Measurements from ENCODE around the gene NKG7.
"Not testable (repeated sequence)": the region's sequence is repeated elsewhere in the genome, so short reads cannot be mapped to it uniquely, and the experiment has no call there.

NKG7 gene, protein sequence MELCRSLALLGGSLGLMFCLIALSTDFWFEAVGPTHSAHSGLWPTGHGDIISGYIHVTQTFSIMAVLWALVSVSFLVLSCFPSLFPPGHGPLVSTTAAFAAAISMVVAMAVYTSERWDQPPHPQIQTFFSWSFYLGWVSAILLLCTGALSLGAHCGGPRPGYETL

DNA sequence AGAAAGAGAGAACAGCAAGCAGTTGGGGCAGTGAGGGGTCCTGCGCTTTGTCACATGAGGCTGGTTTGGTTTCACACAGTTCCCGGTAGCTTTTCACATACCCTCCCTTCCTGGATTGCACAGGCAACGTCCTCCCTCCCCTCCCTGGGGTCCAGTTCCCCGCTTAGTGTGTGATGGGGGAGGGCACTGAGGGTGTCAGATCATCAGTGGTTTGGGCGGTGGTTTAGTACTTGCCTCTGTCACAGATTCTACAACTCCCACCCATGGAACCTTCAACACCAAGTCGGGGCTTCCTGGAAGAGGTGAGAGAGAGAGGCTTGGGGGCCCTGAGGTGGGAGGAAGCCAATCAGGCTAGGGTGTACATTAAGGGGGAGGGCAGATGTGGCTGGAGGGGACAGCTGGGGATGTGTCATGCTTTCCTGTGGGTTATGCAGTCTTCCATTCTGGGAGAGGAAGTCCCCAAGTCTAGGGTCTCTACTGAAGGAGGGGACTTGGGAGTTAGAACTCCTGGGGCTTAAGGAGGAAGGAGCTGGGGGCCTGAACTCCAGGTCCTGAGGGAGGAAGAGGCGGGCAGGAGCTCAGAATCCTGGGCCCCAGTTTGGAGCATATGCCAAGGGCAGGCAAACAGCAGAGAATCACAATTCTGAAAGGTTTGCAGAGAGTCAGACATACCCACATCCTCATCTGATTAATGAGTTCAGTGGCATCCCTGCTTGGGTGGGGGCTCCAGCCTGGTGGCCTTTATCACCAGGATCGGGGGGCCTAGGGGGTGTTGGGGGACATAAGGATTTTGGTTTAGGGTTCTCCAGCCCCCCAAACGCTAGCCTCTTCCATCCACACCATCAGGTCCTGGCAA lies at the start of gene NKG7:
NKG7 (minus strand) TSS at position 6 of the 856 bp plus-strand sequence. CDS start 119 bp downstream, outside the sequence.
- DNase-seq = peak; percentile 62

- DNase-seq = peak; percentile 83
Observed at GRCh38 chr19:51422053-51422448, 49.6 kb upstream of the NKG7 start.

- DNase-seq = no peak
Observed at GRCh38 chr19:51421229-51422052, 49.0 kb upstream of the NKG7 start.

- DNase-seq = not testable (repeated sequence)
Observed at GRCh38 chr19:51420511-51420910, 48.1 kb upstream of the NKG7 start.

GRCh38 chr19:51418707-51419106 lies 46.3 kb upstream of the NKG7 start:
- DNase-seq = no peak

GRCh38 chr19:51417810-51418157 lies 45.3 kb upstream of the NKG7 start:
- DNase-seq = no peak

- no peak for DNase-seq
Observed at GRCh38 chr19:51417107-51417809, 44.8 kb upstream of the NKG7 start, which contains the start of gene SIGLEC10. SIGLEC10 (minus strand) TSS chr19:51417642; CDS start chr19:51417581, 61 bp downstream.

DNA sequence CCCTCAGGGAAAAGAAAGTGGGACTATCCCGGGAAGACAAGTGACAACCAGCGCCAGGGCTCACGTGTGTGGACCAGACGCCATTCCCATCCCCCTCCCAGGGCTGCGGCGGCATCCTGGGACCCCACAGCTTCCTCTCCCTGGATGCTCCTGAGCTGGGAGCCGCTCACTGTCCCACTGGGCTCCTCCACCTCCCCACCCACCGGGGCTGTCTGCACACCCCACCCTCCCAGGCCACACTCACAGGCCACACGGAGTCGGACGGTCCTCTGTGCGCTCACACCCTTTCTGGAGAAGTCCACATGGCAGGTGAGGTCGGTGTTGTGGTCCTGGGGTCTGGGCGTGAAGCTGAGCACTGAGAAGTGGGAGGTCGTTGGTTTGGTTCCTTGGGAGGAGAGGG lies 44.0 kb upstream of the NKG7 start:
- not testable (repeated sequence) for DNase-seq

DNA sequence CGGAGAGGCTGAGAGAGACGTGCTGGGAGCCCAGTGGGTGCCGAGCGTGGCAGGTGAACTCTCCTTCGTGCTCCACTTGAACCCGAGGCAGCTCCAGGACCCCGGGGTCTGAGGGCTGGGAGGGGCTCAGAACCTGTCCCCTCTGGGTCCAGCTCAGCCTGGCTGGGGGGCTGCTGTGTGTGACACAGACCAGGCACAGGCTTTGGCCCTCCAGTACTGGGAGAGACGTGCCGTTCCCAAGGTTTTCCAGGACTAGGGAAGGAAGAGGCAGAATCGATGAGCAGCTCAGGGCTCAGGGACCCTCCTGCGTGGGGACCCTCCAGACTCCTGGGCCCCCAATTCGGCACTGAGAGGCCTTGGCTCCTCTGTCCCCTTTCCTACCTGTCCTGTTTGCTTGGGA lies 42.7 kb upstream of the NKG7 start:
- DNase-seq = no peak

- no peak for DNase-seq
Observed at GRCh38 chr19:51410950-51411748, 38.7 kb upstream of the NKG7 start.

- no peak for DNase-seq
Observed at GRCh38 chr19:51407511-51408131, 35.2 kb upstream of the NKG7 start.

GRCh38 chr19:51402117-51402516 lies 29.7 kb upstream of the NKG7 start:
- no peak for DNase-seq

DNA sequence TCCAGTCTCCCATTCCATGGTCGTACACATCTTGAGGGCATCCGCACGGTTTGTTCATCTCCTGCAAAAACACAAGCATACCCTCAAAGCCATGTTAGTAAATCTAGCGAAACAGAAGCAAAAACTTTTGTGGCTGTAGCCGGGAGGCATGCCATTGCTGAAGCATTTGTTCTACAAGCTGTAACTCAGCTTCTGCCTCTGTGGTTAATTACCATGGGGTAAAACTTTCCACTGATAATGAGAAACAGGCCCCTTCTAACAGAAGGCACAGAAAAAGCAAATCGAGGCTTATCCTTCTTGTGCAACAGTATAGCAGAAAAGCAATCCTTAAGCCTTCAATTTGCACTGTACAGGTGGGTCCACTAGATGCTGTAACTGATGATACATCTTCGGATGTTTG lies 27.5 kb upstream of the NKG7 start:
- DNase-seq = not testable (repeated sequence)

GRCh38 chr19:51399231-51399630 lies 26.8 kb upstream of the NKG7 start:
- no peak for DNase-seq

GRCh38 chr19:51398096-51398704 lies 25.7 kb upstream of the NKG7 start:
- DNase-seq = no peak

DNA sequence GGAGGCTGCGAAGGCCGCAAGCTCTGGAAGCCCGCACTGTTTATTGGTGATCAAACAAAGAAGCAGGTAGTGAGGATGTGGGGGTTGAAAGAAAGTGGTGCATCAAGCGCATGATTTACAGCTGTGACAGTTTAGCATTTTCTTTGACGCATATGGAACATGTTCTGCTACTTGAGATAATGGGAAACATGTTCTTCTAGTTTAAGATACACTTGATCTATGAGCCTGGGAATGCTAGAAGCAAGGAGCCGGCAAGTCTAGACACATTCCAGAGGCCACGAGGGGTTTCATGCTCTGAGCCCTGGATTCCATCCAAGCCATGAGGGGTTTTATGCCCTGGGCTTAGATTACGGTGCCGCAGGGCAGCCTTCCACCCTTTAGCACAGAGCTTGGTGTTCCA lies 25.0 kb upstream of the NKG7 start:
- not testable (repeated sequence) for DNase-seq

GRCh38 chr19:51396175-51396574 lies 23.7 kb upstream of the NKG7 start:
- DNase-seq = no peak

DNA sequence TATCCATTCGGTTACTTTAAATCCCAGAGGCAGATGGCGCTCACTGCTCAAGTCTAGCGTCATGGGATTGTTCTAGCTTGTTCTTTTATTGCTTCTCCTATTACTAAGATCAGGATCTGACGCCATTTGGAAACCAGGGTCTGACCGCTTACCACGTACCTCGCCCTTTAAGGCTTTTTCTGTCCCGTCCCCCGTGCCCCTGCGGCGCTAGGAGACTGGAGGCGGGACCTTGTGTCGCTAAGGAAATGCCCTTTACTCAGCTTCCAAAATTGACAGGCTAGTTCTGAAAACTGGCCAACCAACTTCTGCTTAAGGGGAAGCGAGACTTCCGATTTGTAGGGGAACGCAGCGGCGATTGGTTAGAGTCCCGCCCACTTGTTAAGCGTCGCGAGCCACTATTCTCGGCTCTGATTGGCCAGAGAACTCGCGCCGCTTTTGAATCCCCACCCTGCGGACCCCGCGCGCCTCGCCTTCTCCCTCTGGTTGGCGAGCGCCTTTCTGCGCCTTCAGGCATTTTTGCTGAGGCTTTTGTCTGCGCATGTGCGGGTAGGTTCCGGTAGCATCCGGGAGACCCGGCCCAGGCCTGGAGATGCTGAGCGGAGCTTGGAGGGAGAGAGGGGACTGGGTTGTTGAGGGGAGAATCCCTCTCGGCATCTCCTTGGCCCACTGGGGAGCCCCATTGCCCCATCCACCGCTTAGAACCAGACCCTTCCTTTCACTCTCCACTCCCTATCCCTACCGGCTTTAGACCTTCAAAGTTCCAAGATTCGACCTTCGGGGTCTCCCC lies 21.8 kb upstream of the NKG7 start:
- DNase-seq = peak; percentile 86

- DNase-seq = no peak
Observed at GRCh38 chr19:51392701-51393100, 20.2 kb upstream of the NKG7 start.

GRCh38 chr19:51391073-51391611 lies 18.7 kb upstream of the NKG7 start:
- no peak for DNase-seq

All from activated naive CD4-positive, alpha-beta T cell treated with anti-CD3 and anti-CD28 coated beads, Interleukin-2, amount 50 U/mL, for 16 hours (primary cell).